HL-60/S4 treated with retinoic acid at 250 ng/mL for 4 days and 3 days (cell line): ENCODE measurements around the gene POTEE.
"Not testable (repeated sequence)": the region's sequence is repeated elsewhere in the genome, so short reads cannot be mapped to it uniquely, and the experiment has no call there.

Experiments used
- in situ Hi-C: fragments of 300-500 bp; cut with MboI; formaldehyde crosslinking; loops from 2 replicates; pipeline ENCODE4 v1.7.0; 2022; ENCODE audit warnings: low sequenced_read_pairs

Gene POTEE

GRCh38 chr2:131209030-131209772 is at the start of gene POTEE:
Gene POTEE, plus strand, starts transcription at chr2:131209536. Its CDS starts 8,867 bp downstream, at chr2:131218403.
- in situ Hi-C loops: not testable (repeated sequence)

DNA sequence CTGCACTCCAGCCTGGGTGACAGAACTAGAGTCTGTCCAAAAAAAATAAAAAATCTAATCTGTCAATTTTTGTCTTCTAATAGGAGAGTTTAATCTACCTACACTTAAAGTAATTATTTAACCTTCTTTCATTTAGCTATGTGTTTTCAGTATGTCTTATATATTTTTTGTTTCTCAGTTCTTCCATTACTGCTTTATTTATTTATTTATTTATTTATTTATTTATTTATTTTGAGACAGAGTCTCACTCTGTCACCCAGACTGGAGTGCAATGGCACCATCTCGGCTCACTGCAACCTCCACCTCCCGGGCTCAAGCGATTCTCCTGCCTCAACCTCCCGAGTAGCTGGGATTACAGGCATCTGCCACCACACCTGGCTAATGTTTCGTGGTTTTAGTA is 43.8 kb upstream of the POTEE start:
- in situ Hi-C loops: not testable (repeated sequence)

- in situ Hi-C loops: no loop called here
These were observed 40.8 kb upstream of the POTEE start for GRCh38 chr2:131168538-131168937.

DNA sequence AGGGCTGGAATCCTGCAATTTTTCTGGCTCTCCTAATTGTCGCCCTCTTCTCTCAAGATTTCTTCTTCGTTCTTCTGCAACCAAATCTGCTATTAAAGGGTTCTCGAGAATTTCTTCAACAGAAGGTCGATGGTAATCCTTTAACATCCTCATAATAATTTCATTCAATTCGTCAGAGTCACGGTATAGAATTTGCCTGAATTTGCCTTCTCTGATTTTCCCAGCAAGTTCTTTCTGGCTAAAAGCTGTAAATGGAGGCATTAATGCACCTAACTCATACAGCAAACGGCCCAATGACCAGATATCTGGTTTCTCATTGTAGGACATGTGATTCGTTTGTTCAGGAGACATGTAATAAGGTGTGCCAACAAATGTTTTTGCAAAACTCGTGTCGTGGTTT is 31.3 kb upstream of the POTEE start:
- in situ Hi-C loops: not testable (repeated sequence)

GRCh38 chr2:131178721-131179418 is 30.5 kb upstream of the POTEE start:
- in situ Hi-C loops: not testable (repeated sequence)

- in situ Hi-C loops: not testable (repeated sequence)
These were observed 27.9 kb upstream of the POTEE start for GRCh38 chr2:131181451-131181850.

GRCh38 chr2:131193421-131193820 is 15.9 kb upstream of the POTEE start:
- in situ Hi-C loops: not testable (repeated sequence)

- in situ Hi-C loops: not testable (repeated sequence)
These were observed 13.2 kb upstream of the POTEE start for GRCh38 chr2:131196186-131196585.

GRCh38 chr2:131201098-131201497 is 8.2 kb upstream of the POTEE start:
- in situ Hi-C loops: no loop called here

- in situ Hi-C loops: not testable (repeated sequence)
These were observed 1.5 kb upstream of the POTEE start for GRCh38 chr2:131207839-131208238.

DNA sequence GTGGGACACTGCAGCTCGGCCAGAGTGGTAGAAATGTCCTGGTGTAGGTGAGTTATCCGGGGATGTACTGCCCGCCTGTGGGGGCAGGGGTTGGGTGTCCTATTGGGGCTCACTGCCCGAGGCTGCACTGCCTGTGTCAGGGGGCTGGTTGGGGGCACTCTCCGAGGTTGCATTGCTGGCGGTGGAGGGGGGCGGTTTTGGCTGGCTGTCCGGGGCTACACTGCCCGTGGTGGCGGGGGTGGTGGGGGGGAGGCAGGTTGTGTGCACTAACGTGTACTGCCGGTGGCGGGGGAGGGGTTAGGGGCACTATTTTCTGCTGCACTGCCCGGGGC is 403 bp downstream of the POTEE start:
- in situ Hi-C loops: not testable (repeated sequence)

GRCh38 chr2:131210434-131211211 is 1.3 kb downstream of the POTEE start:
- in situ Hi-C loops: not testable (repeated sequence)

DNA sequence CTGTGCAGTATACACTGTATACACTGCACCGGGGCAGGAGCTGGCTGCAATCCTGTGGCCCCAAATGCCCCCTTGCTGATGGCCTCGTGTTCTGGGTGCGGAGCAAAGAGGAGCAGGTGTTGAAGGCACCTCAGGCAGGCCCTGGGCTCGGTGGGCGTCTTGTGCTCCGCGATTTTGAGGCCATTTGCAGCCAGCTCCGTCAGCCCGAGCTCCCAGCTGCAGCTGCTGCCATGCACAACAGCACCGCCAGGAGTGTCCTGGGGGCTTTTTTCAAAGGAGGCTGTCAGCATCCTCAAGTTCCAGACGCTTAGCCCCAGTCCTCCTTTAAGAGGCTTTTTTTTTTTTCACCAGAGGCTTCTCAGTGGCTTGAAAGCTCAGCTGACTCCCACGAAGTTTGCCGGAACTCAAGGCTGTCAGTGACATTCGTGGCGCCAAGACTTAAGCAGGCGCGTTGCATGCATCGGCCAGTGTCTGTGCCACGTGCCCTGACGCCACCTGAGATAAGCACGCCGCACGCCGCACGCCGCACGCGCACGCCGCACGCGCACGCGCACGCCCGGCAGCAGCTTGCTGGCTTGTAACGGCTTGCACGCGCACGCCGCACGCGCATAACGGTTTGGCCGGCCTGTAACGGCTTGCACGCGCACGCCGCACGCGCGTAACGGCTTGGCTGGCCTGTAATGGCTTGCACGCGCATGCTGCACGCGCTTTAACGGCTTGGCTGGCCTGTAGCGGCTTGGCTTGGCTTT is 8.1 kb downstream of the POTEE start:
- in situ Hi-C loops: not testable (repeated sequence)

DNA sequence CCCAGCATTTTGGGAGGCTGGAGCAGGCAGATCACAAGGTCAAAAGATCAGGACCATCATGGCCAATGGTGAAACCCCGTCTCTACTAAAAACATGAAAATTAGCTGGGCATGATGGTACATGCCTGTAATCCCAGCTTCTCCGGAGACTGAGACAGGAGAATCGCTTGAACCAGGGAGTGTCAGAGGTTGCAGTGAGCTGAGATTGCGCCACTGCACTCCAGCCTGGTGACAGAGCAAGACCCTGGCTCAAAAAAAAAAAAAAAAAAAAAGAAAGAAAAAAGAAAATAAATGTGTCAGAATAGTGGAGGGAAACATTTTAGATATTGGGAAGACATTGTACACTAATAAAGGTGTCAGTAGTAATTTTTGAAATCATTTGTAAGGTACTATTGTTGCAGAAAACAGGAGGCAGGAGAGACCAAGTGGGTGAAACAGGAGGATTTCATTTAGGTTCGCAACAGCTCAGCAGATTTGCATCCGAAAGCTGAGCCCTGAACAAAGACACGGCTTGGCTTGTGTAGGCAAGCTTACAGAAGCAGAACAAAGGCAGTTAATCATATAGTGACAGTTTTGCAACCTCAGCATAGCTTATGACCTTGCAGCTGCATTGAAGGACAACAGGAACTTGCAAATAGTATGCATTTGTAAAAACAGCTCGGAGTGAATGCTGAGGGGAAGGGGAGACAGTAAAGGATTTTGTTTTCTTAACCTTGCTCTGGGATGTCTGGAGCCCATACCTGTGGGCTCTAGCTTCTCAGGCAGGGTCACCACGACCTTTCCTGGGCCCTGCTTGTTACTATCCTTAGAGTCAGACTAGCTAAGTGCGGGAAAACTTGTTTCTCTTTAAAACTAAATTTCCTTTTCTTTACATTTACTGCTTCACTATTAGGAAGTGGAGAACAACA is 26.5 kb downstream of the POTEE start:
- in situ Hi-C loops: not testable (repeated sequence)
